Measurements from ENCODE around the gene C19orf12.
"Not testable (repeated sequence)": the region's sequence is repeated elsewhere in the genome, so short reads cannot be mapped to it uniquely, and the experiment has no call there.

DNA sequence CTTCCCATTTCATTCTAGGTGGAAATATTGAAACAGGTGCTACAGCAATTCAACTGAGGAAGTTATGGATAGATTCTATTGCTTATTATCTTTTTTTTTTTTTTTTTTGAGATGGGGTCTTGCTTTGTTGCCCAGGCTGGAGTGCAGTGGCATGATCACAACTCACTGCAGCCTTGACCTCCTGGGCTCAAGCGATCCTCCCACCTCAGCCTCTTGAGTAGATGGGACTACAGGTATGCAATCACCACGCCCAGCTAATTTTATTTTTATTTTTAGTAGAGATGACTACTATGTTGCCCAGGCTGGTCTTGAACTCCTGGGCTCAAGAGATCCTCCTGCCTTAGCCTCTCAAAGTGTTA is 5.6 kb downstream of the C19orf12 start:
- TF ChIP-seq POLR2A (IDR thresholded peaks at IDR 0.05), result not testable (repeated sequence)
- TF ChIP-seq, protein P1, sequence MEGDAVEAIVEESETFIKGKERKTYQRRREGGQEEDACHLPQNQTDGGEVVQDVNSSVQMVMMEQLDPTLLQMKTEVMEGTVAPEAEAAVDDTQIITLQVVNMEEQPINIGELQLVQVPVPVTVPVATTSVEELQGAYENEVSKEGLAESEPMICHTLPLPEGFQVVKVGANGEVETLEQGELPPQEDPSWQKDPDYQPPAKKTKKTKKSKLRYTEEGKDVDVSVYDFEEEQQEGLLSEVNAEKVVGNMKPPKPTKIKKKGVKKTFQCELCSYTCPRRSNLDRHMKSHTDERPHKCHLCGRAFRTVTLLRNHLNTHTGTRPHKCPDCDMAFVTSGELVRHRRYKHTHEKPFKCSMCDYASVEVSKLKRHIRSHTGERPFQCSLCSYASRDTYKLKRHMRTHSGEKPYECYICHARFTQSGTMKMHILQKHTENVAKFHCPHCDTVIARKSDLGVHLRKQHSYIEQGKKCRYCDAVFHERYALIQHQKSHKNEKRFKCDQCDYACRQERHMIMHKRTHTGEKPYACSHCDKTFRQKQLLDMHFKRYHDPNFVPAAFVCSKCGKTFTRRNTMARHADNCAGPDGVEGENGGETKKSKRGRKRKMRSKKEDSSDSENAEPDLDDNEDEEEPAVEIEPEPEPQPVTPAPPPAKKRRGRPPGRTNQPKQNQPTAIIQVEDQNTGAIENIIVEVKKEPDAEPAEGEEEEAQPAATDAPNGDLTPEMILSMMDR (IDR thresholded peaks at IDR 0.05), result not testable (repeated sequence)
